ENCODE data around the gene TPGS1.

GRCh38 chr19:489418-490196, 17.7 kb upstream of the TPGS1 start:
- TF ChIP-seq CTCF (IDR thresholded peaks at IDR 0.05), result no peak
- TF ChIP-seq ZFX (IDR thresholded peaks at IDR 0.05; ENCODE audit: borderline replicate concordance), result no peak

Data from 22Rv1 (cell line).